ENCODE data around the gene SUV39H2.
"Not testable (repeated sequence)": the region's sequence is repeated elsewhere in the genome, so short reads cannot be mapped to it uniquely, and the experiment has no call there.

The SUV39H2 gene

DNA sequence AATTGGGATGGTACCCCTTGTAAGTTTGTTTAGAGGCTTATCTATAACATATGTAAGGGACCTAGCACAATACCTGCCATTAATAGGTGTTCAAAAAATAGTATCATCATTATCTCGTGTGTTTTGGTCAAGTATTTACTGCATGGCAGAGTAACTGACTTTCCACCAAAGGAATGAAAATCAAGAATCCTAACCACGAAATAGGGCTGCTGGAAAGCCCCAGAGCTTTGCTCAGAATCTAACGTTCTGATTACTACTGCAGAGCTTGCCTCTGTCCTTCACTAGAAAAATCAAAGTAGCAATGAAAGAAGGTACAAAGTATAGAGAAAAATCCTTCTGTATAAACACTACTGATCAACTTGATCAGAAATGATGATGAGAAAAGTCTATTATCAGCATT, 40.3 kb downstream of the SUV39H2 start:
- no peak for TF ChIP-seq JUND (IDR thresholded peaks at IDR 0.05; ENCODE audit: low read depth)
- in situ Hi-C loops (cut with HindIII; ENCODE audit: low pct_unique_long_range_greater_than_20kb, low sequenced_read_pairs), result no loop called here
- no peak for DNase-seq (ENCODE audit: low read depth in 1 of 2, low spot score in 1 of 2)

DNA sequence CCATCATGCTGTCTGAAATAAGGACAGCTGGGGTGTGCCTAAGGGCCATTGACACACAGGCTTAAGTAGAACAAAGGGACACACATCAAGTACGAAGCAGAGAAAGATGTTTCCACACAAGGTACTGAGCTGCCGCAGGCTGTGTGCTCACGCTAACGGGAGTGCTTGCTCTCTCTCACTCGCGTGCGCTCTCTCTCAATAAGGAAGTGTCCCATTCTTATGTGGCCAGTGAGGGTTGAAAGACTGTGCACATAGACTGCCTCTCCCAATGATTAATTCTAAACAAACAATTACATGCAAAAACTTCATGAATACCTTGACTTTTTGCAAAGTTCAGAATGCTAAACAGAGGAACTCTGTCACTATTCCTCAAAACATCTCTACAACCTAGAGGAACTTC, 45.3 kb downstream of the SUV39H2 start:
- TF ChIP-seq JUND (IDR thresholded peaks at IDR 0.05; ENCODE audit: low read depth), result no peak
- in situ Hi-C loops (cut with HindIII; ENCODE audit: low pct_unique_long_range_greater_than_20kb, low sequenced_read_pairs), result no loop called here
- DNase-seq (ENCODE audit: low read depth in 1 of 2, low spot score in 1 of 2), result no peak

DNA sequence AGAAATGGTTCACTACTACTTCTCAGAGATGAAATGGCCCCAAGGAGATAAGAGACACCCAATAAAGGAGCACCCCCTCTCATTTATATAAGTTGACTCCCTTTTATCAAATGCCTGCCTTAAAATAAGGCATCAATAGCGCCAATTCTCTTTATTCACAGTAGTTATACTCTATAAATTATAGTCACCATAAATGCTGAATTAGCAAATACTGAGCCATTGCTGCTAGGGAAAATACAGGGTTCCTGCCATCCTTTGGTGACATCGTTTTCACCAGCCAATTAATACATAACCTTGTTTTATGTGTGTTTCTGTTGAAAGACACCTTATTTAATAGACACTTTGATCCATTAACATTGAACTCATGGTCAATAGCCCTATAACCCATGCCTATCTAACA, 46.6 kb downstream of the SUV39H2 start:
- no peak for DNase-seq (ENCODE audit: low read depth in 1 of 2, low spot score in 1 of 2)
- in situ Hi-C loops (cut with HindIII; ENCODE audit: low pct_unique_long_range_greater_than_20kb, low sequenced_read_pairs), result no loop called here
- no peak for TF ChIP-seq JUND (IDR thresholded peaks at IDR 0.05; ENCODE audit: low read depth)

GRCh38 chr10:14926061-14926470, 47.4 kb downstream of the SUV39H2 start:
- TF ChIP-seq JUND (IDR thresholded peaks at IDR 0.05; ENCODE audit: low read depth), result no peak
- no peak for DNase-seq (ENCODE audit: low read depth in 1 of 2, low spot score in 1 of 2)
- in situ Hi-C loops (cut with HindIII; ENCODE audit: low pct_unique_long_range_greater_than_20kb, low sequenced_read_pairs), result no loop called here

DNA sequence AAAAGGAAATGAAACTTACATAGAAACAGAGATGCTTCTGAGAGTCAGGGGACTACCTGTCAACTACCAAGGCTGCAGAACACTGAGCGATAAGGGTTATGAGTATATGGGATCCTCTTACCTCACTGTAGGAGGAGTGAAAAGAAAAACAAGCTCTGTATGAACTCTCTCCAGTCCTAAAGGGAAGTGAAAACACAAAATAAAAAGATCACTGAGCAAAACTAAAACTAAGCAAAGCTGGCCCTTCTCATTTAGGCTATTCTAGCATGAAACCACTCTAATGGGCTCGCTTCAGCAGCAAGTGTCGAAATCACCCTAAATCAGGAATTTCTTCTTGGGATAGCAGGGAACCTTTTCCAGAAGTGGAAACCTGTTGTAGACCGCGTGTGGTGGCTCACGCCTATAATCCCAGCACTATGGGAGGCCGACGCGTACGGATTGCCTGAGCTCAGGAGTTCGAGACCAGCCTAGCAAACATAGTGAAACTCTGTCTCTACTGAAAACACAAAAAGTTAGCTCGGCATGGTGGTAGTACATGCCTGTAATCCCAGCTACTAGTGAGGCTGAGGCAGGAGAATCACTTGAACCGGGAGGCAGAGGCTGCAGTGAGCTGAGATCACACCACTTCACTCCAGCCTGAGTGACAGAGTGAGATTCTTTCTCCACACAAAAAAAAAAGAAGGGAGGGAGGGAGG, 48.2 kb downstream of the SUV39H2 start:
- TF ChIP-seq JUND (IDR thresholded peaks at IDR 0.05; ENCODE audit: low read depth), result no peak
- in situ Hi-C loops (cut with HindIII; ENCODE audit: low pct_unique_long_range_greater_than_20kb, low sequenced_read_pairs), result no loop called here

DNA sequence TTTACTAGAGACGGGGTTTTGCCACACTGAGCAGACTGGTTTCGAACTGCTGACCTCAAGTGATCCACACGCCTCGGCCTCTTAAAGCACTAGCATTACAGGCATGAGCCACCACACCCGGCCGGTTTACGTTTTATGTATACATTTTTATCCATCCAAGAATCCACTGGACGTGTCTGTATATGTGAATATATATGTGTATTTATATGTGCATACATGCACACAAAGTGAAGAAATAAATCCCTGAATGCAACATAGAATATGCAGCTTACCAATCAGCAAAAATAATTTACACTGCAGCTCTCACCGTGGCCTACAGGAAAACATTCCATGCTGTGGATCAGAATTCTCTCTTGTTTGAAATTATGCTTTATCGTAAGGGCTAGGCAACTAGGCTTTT, 51.9 kb downstream of the SUV39H2 start:
- in situ Hi-C loops (cut with HindIII; ENCODE audit: low pct_unique_long_range_greater_than_20kb, low sequenced_read_pairs), result no loop called here
- TF ChIP-seq JUND (IDR thresholded peaks at IDR 0.05; ENCODE audit: low read depth), result no peak
- no peak for DNase-seq (ENCODE audit: low read depth in 1 of 2, low spot score in 1 of 2)

More for the DNA sequence above, 48.2 kb downstream of the SUV39H2 start:
- no peak for DNase-seq (ENCODE audit: low read depth in 1 of 2, low spot score in 1 of 2)

- TF ChIP-seq JUND (IDR thresholded peaks at IDR 0.05; ENCODE audit: low read depth), result no peak
- DNase-seq (ENCODE audit: low read depth in 1 of 2, low spot score in 1 of 2), result no peak
- in situ Hi-C loops (cut with HindIII; ENCODE audit: low pct_unique_long_range_greater_than_20kb, low sequenced_read_pairs), result no loop called here
Measured at GRCh38 chr10:14936584-14936983, 57.9 kb downstream of the SUV39H2 start.

DNA sequence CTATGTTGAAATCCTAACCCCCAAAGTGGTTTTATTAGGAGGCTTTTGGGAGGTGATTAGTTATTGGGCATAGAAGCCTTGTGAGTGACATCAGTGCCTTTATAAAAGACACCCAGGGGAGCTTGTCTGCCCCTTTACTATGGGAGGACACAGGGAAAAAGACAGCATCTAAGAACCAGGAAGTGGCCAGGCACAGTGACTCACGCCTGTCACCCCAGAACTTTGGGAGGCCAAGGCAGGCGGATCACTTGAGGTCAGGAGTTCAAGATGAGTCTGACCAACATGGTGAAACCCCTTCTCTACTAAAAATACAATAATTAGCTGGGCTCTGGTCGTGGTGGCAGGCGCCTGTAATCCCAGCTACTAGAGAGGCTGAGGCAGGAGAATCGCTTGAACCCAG, 60.3 kb downstream of the SUV39H2 start:
- DNase-seq (ENCODE audit: low read depth in 1 of 2, low spot score in 1 of 2); in situ Hi-C loops (cut with HindIII; ENCODE audit: low pct_unique_long_range_greater_than_20kb, low sequenced_read_pairs): not testable (repeated sequence)

DNA sequence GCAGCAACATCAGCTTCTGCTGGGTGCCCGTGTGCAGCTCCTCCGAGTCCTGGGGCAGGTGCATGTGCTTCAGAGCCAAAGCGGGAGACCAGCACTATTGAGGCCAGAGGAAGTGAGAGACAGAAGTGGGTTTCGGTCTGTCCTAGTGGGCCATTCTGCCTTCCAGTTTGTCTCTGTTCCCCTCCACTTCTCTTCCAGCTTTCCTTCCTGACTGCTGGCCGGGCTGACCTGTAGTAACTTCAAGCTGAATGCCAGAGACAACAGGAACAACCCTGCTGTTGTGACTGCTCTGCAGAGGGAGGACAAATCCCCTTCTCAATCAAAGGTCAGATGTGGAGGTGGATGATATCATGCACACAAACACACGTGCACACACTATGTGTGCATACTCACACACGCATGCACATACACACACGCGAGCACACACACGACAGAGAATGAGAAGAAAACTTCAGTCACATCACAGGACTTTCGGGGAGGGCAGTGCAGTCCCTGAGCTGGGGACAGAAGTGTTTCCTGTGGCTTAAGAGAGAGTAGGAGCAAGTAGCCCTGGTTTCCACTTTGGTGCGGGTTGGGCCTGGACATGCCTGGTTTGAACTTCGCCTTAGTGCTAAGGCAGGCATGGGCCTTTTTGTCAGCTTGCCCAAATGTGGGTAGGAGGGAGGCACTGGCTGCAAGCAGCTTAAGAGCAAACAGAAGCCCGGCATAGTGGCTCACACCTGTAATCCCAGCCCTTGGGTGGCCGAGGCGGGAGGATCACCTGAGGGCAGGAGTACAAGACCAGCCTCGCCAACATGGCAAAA, 63.7 kb downstream of the SUV39H2 start:
- in situ Hi-C loops (cut with HindIII; ENCODE audit: low pct_unique_long_range_greater_than_20kb, low sequenced_read_pairs), result not testable (repeated sequence)

DNA sequence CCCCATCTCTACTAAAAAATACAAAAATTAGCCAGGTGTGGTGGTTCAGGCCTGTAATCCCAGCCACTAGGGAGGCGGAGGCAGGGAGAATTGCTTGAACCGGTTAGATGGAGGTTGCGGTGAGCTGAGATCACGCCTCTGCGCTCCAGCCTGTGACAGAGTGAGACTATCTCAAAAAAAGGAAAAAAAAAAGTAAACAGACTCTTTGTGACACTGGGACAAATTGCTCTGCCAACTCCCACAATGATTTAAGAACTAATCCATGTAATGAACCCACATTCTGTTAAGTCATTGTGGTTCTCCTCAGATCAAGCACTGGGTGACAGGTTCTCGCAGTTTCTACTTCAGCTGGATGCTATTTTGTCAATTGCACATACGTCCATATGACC, 64.3 kb downstream of the SUV39H2 start:
- in situ Hi-C loops (cut with HindIII; ENCODE audit: low pct_unique_long_range_greater_than_20kb, low sequenced_read_pairs); DNase-seq (ENCODE audit: low read depth in 1 of 2, low spot score in 1 of 2): not testable (repeated sequence)

More for the DNA sequence above, 63.7 kb downstream of the SUV39H2 start:
- DNase-seq (ENCODE audit: low read depth in 1 of 2, low spot score in 1 of 2), result not testable (repeated sequence)

DNA sequence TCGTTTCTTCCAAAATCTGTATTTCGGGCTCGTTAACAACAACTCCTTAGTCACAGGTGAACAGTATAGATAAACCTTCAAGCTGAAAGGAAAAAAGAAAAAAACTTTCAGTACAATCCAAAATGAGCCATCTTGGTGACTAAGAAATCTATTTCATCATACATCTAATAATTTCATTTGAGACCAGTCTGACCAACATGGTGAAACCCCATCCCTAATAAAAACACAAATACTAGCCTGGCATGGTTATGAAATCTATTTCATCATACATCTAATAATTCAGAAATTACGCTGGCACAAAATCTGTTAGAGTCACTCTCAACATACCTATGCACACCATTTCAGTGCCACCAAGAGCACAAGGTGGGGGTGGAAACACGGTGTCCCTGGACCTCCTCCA, 66.4 kb downstream of the SUV39H2 start:
- DNase-seq (ENCODE audit: low read depth in 1 of 2, low spot score in 1 of 2), result no peak
- no peak for TF ChIP-seq JUND (IDR thresholded peaks at IDR 0.05; ENCODE audit: low read depth)
- in situ Hi-C loops (cut with HindIII; ENCODE audit: low pct_unique_long_range_greater_than_20kb, low sequenced_read_pairs), result no loop called here

DNA sequence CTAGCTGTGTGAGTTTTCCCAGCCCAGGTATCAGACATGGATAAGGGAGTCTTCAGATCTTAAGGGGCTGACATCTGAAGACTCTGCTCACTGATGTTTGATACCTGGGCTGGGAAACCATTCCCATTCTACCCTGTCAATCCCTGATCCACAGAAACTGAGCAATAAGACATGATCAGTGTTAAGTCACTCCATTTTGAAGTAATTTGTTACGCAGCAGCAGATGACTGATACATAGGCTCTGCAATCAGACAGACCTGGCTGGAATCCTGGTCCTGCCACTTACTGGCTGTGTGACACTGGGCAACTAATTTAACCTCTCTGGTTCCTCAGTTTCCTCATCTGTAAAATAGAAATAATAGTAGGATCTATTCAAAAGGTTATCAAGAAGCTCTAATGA, 68.6 kb downstream of the SUV39H2 start:
- TF ChIP-seq JUND (IDR thresholded peaks at IDR 0.05; ENCODE audit: low read depth), result no peak
- in situ Hi-C loops (cut with HindIII; ENCODE audit: low pct_unique_long_range_greater_than_20kb, low sequenced_read_pairs), result no loop called here
- no peak for DNase-seq (ENCODE audit: low read depth in 1 of 2, low spot score in 1 of 2)

- no peak for TF ChIP-seq JUND (IDR thresholded peaks at IDR 0.05; ENCODE audit: low read depth)
- DNase-seq (ENCODE audit: low read depth in 1 of 2, low spot score in 1 of 2), result no peak
- in situ Hi-C loops (cut with HindIII; ENCODE audit: low pct_unique_long_range_greater_than_20kb, low sequenced_read_pairs), result no loop called here
Measured at GRCh38 chr10:14949291-14949690, 70.6 kb downstream of the SUV39H2 start.

Measured in T47D (cell line).